Colon (tissue), 2 donors: ENCODE data around the gene TEF.

Source experiments
- FAIRE-seq: peaks from 2 replicates; lab custom pipeline; 2012; peaks lifted over from hg19 to GRCh38; lab: Jason Lieb, UNC
- donor health status: control.
- donor health status: control.

The TEF gene, protein sequence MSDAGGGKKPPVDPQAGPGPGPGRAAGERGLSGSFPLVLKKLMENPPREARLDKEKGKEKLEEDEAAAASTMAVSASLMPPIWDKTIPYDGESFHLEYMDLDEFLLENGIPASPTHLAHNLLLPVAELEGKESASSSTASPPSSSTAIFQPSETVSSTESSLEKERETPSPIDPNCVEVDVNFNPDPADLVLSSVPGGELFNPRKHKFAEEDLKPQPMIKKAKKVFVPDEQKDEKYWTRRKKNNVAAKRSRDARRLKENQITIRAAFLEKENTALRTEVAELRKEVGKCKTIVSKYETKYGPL

DNA sequence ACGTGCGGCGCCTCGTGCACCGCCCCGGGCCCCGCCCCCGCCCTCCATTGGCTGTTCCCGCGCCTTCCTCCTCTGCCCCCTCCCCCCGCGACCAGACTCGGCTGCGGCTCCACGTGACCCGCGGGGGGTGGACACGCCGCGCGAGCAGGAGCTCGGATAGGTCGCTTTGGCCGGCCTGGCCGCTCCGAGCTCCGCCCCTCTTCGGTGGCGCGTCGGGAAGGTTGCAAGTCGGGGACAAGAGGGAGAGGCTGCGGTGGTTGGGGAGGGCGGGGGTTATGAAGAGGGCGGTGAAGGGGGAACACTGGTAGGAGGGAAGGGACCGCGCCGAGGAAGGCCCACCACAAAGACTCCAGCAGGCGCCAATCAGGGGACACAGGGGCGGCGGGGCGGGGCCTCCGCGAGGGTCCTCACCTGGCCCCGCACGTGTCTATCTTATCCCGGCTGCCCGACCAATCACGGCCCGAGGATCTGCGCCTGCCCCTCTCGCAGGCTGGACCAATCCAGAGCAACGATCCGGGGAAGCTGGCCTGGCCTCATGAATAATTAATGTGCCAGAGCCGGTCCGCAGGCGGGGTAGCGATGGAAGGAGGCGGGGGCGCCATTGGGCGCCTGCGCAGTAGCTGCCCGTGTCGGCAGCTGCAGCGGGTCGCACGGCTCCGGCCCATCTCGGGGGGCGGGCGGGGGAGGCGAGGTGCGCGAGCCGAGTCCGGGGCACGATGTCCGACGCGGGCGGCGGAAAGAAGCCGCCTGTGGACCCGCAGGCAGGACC, at the start of gene TEF:
Gene TEF, plus strand, starts transcription at position 614 of the 769 bp plus-strand sequence. Its CDS starts 103 bp downstream, at position 717.
- FAIRE-seq, result peak; percentile 5

DNA sequence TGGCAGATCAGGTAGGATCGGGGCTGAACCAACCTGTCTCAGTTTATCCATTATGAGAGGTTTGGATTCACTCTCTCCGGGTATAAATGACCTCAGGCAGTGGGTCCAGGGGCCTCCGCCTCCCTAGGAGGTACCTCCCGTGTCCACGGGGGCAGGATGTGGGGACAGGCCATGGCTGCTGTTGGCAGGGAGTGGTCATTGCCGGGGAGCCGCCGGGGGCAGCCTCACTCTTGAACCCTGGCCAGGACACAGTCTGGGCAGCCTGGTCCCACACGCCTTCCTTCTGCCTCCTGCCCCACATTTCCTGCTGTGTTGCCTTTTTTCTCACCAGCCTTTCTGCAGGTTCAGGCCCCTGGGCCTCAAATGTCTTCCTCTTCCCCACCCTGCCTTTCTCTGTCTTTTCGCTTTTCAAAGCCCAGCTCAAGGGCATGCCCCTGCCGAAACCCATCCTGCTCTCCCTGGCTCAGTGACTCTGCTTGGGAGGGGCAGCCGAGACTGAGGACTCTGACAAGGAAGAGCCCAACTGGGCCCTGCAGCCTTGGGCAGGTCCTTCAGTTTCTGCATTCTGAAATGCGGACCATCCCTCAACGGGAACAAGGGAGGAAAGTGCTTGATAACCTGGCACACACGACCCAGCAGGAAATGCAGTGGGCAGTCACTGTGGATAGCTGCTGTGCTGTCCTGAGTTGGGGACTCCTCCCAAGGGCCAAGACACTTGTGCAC, 49.4 kb upstream of the TEF start:
- no peak for FAIRE-seq

DNA sequence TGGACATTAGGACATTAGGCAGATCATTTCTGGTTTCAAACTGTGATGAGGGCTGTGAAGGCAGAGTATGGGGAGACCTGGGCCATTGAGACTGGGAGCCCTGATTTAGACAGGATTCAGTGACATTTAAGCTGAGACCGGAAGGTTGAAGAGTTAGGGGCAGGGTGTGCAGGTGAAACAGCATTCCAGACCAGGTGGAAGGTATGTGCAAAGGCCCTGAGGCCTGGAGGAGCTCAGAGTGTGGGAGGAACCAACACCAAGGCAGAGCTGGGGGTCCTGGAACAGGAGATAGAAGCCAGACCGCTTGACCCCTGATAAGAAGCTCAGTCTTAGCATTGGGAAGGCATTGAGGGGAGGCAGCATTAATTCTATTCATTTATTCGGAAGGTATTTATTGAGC, 47.9 kb upstream of the TEF start:
- no peak for FAIRE-seq

DNA sequence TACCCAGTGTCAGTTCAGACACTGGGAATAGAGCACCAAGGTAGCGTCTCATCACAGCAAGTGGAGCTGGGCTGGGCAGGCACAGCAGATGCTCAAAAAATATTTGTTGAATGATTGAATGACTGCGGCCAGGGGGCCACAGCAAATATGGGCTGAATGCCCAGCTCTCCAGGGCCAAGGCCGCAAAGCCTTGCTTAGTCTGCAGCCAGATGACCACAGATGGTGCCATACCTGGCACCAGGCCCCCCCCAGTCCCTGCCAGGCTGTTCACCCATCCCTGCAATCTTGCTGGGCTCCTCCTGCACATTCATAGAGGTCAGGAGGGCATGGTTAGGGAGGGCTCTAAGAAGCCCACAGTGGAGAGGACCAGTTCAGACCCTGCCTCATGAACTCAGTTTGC, 47.5 kb upstream of the TEF start:
- FAIRE-seq, result no peak

DNA sequence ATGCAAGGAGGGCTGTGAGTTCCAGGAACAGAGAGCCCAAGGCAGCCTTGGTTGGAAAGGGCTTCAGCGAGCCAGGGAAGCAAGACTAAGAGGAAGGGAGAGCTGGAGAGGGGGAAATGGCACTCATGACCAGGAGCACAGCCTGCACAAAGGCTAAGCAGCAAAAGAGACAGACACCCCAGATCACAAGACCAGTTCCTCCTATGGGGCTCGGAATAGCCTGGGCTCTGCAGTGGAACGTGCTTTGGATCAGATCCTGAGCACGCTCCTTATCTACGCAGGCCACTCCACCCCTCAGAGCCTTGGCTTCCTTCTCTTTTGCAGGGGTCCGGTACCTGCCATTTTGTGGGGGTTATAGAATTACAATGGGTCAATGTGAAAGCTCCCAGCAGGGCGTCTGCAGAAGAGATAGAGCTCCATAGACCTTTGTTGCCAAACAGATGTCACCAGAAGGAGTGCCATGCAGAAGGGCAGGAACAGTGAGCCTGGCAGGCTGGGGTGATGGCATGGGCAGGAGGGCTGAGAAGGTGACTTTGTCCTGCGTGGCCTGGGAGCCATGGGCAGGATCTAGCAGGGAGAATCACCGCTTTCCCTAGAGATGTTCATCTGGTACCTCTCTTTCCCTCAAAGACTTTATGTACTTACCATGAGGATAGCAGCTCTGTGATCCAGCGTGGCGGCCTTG, 46.6 kb upstream of the TEF start:
- no peak for FAIRE-seq

DNA sequence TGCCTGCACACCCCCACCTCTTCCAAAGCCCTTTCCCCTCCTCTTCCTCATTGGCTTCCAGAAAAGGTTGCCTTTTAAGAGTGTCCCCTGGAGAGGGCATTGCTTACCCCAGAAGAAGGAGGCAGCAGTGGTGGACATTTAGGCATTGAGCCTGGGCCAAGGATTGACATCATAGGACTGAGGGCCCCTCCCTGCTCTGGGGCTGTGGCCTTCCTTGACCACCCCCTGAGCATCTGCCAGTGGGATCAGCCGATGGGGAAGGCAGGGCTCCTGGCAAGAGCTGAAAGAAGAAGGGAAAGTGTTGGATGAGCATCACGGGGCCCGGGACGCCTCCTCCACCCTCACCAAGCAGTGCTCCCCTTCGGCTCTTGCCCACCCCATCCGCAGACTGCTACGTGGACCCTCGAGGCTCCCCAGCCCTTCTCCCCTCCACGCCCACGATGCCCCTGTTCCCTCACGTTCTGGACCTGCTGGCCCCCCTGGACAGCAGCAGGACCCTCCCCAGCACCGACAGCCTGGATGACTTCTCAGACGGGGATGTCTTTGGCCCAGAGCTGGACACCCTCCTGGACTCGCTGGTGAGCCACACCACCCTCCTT, 43.0 kb upstream of the TEF start:
- FAIRE-seq, result no peak

DNA sequence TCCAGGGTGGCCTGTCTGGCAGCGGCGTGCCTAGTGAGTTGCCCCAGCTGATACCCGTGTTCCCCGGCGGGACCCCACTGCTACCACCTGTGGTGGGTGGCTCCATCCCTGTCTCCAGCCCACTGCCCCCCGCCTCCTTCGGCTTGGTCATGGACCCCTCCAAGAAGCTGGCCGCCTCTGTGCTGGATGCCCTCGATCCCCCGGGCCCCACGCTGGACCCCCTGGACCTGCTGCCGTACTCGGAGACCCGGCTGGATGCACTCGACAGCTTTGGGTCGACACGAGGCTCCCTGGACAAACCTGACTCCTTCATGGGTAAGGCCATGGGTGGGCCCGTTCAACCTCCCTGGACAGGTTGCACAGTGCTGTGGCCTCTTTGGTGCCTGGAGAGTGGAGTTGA, 41.9 kb upstream of the TEF start:
- FAIRE-seq, result no peak

DNA sequence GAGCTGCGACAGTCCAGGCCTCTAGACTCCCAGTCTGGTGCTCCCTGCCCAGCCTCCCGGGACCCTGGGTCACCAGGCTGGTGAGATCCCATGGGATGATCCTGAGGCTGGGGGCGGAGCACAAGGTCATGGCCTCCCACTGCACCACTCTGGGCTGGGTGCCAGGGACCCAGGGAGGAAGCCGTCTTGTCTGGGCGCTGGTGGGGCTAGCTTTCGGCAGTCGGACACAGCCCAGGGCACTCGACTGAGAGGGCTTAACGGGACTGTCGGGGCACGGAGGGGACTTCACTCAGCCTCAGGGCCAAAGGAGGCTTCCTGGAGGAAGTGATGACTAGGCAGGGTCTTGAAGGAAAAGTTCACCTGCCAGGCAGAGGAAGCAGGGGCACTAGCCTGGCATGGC, 41.4 kb upstream of the TEF start:
- FAIRE-seq, result no peak

DNA sequence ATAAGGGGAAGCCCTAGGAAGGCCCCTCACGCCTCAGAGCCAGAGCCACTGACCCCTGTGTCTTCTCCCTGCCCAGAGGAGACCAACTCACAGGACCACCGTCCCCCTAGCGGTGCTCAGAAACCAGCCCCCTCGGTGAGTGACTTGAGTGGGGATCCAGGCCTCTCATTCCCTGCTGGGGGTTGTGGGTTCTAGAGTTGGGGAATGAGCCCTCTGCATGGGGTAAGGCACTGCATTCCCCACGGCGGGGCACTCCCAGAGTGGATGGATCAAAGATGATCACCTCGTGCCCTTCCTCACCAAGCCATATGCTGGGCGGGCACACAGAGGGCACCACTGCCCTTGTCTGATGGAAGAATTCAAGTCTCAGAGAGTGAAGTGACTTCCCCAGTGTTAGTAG, 40.7 kb upstream of the TEF start:
- FAIRE-seq, result no peak

DNA sequence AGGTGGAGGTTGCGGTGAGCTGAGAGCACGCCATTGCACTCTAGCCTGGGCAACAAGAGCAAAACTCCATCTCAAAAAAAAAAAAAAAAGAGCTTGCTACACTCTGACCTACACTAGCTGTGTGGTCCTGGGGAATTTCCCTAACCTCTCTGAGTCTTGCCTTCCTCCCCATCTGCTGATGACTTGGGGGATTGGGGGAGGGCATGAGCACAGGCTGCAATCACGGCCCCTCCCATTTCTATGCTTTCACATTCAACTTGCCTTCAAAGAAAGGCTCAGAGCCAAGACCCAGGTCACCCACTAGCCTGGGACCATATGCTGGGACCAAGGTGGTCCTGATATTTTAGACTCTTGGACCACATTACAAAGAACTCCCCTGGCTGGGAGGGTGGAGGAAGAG, 39.8 kb upstream of the TEF start:
- no peak for FAIRE-seq

DNA sequence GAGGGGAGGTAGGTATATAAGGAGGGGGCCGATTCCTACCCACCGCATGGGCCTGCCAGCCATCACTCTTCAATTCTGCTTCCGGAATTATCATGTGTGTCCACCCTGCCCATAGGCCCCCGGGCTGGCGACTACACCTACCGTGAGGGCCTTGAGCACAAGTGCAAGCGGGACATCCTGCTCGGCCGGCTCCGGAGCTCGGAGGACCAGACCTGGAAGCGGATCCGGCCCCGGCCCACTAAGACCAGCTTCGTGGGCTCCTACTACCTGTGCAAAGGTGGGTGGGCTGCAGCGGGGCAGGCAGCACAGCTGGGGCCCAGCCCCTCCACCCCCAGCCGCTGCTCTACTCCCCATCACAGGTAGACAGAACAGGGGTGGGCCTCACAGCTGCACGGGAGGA, 38.4 kb upstream of the TEF start:
- FAIRE-seq, result no peak

DNA sequence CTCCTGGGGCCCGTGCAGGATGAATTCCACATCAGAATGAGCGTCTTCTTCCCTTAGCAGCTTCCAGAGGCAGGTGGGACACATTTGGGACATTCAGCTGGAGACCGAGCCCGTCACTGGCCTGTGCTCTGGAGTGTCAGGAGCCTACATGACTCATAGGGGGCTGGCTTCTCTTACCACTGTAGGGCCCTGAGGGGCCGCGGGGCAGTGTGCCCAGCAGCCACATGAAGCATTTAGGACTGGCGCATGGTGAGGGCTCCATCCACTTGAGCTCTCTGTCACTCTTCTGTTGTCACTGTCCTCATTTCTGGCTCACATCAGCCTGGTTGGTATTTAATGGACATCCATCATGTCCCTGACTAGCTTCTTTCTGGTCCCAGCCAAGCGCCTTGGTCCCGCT, 38.0 kb upstream of the TEF start:
- no peak for FAIRE-seq

DNA sequence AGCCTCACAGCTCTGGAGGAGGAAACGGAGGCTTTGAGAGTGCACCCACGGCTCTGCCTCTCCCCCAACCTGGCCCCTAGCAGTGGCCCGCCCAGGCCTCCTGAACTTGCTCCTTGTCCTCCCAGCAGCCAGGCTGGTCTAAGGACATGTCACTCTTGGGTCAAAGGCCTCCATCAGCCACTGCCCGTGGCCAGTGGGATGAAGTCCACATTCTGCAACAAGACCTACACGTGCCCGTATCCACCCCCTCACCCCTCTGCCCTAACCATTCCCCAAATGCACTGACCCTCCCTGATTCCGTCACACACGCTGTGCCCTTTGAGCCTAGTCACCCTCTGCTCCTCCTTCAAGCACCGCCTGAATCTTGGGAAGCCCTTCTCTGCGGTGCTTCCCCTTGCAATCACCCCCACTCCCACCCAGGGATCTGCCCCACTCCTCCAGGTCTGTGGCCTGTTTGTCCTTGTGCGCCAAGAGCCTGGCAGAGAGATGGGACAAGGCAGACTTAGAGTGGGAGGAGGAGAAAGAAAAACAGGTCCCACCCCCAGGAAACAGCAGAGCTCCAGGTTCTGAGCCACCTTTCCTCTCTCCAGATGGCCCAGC, 37.5 kb upstream of the TEF start:
- FAIRE-seq, result no peak

DNA sequence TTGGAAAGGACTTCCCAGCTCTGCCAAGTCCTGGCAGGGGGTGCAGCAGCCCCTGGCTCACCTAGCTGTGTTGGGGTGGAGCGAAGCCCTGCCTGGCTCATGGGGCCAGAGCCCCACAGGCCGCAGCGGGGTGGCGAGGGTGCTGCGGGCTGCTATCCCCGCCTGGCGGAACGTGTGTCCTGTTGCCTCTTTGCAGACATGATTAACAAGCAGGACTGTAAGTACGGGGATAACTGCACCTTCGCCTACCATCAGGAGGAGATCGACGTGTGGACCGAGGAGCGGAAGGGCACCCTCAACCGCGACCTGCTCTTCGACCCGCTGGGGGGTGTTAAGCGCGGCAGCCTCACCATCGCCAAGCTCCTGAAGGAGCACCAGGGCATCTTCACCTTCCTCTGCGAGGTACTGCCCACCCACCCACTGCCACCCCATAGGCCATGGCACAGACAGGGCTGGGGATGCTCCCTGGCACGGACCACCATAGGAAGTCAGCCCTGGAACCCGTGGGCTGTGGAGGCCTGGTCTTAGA, 35.9 kb upstream of the TEF start:
- no peak for FAIRE-seq

DNA sequence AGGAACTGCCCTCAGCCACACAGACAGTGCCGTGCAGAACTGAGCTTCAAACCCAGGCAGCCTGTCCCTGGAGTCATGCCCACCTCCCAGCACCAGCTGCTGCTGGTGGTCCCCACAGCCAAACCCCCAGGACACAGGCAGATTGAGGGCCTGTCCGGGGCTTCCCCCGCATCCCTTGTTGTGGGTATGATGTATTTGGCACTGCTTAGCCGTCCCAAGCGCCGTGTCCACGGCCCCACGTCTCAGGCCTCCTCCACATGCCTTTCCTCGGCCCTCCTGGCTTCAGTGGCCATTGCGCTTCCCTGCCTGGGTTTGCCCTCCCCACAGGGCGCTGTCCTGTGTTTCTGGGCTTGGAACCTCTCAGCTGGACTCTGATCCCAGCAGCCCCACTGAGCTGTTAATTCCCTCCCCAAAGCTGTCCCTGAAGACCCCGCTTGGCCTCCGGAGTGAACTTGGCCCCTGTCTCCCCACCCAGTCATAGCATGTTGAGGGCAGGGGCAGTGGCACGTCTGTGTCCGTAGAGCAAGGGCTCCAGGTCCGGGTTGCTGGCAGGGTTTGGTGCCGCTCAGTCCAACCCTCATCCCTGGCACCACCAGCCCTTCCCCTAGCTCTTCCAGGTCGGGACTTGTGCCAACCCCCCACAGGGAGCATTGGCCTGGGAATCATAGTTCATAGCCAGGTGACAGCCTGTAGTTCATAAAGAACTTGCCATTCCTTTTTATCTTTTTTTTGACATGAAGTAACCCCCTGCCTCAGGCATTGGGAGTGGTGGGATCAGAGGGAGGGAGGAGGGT, 34.5 kb upstream of the TEF start:
- FAIRE-seq, result no peak

DNA sequence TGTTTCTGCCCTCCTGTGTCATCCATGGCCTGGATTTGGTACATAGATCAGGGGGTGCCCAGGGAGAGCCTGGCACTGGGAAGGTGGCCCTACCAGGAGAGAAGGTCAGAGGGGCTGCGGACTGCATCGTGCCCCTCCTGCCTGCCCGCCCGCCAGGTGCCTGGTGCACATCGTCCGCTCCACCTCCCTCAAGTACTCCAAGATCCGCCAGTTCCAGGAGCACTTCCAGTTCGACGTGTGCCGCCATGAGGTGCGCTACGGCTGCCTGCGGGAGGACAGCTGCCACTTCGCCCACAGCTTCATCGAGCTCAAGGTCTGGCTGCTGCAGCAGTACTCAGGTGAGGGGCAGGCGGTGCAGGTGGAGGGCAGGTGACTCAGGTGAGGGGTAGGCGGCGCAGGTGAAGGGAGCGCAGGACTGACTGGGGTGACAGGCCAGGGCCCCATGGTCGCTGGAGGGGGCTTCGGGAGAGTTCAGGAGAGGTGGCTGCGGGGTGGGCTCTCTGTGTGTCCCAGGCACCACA, 32.7 kb upstream of the TEF start:
- FAIRE-seq, result no peak

DNA sequence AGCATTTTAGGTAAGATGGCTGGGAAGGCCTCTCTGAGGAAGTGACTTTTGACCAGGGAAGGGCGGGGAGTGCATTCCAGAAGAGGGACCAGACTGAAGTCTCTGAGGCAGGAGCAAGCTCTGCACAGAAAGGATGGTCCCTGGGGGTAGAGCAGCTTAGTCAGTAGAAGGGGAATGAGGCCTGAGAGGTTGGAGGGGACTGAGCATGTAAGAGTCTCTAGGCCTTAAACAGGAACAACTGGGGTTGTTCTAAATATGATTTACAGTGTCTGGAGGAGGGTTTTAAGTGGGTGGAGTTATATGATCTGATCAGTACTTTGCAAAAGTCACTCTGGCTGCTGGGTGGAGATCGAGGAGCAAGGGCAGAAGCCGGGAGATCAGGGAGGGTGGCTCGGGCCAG, 31.7 kb upstream of the TEF start:
- FAIRE-seq, result no peak

DNA sequence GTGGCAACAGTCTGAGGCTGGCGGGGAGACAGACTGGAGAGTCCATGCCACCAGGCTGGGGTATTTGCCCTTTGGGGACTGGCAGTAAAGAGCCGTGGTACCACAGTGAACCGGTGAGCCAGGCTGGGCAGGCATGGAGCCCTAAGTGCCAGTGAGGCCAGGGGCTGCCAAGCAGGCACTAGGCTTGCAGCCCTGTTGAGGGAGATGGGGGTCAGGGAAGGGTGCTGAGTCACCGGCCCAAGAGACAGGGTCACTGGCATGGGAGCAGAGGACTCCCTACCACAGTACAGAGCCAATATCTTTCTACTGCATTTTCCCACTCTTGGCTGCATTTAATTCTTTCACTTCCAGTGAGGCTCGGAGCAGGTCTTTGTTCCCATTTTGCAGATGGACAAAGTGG, 30.7 kb upstream of the TEF start:
- no peak for FAIRE-seq

DNA sequence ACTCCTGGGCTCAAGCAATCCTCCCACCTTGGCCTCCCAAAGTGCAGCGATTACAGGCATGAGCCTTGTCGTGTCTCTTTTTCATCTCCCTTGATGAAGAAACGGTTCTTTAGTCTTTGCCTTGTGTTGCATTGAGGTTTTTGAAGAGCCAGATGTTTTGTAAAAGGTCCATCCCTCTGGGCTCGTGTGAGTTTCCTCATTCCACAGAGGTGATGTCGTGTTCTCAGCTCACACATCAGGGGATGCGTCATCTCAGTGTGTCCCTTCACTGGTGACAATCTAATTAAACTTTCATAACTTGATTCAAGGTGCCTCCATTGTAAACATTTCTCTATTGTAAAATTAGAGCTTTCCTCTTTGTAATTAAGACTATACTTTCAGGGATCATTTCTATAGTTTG, 29.7 kb upstream of the TEF start:
- no peak for FAIRE-seq

DNA sequence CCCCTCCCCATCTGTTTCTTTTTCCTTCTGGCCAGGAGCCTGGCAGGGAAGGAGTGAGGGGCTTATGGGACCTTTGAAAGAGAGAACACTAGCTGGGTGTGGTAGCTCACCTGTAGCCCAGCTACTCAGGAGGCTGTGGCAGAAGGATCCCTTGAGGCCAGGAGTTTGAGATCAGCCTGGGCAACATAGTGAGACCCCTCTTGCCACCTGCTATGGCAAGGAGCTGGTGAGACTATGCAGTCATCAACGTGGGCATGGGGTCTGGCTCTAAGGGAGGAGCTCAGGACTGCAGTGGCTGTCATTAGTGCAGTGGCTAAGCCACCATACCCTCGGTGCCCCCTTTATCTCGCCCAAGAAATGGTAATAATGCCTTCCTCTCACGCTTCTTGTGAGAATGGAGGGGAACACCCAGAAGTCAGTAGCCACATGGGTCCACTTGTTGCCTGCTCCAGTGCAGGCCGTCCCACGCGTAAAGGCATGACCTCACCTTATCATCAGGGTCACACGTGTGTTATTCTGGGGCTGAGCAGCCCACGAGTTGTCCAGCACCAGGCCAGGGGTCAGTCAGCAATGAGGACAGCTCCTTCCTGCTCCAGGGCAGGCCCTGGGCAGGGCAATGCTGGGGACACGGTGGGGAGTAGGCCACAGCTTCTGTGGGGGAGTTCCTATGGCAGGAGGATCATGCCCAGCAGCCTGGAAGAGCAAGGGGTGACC, 27.7 kb upstream of the TEF start:
- no peak for FAIRE-seq
